GM12892 (cell line): ENCODE results near the gene PIM1. TPM values are rescaled to one million over a fixed set of nuclear protein-coding genes. Genes with fewer than 3 reads are reported as not detected.
"Not testable (repeated sequence)": the region's sequence is repeated elsewhere in the genome, so short reads cannot be mapped to it uniquely, and the experiment has no call there.

Experiments
- DNase-seq: peaks from one replicate; pipeline ENCODE4 v3.0.0; 2011; ENCODE audit not compliant: insufficient read length
- FAIRE-seq: peaks from 2 replicates; lab custom pipeline; 2011; peaks lifted over from hg19 to GRCh38; lab: Jason Lieb, UNC
- POLR2A ChIP-seq: IDR thresholded peaks from 2 replicates; pipeline ENCODE4 v1.6.1; 2011; ENCODE audit warnings: low read depth, low read length, control low read depth
- POLR2AphosphoS5 ChIP-seq: IDR thresholded peaks from 2 replicates; pipeline ENCODE4 v1.6.1; 2011; ENCODE audit warnings: low read depth, low read length, control low read depth
- TAF1 ChIP-seq: IDR thresholded peaks from 2 replicates; pipeline ENCODE4 v1.6.1; 2011; ENCODE audit warnings: low read depth, mild to moderate bottlenecking, control low read depth, low read length, borderline replicate concordance
- polyA plus RNA-seq: library from polyadenylated mRNA; unstranded; fragments of >200 nt; gene quantifications from one replicate; pipeline ENCODE4 v1.2.1, GENCODE V29; 2012; ENCODE audit warnings: missing spikeins, inconsistent platforms; ENCODE audit not compliant: missing spikeins

PIM1 gene
- polyA plus RNA-seq, result 8.3 TPM

DNA sequence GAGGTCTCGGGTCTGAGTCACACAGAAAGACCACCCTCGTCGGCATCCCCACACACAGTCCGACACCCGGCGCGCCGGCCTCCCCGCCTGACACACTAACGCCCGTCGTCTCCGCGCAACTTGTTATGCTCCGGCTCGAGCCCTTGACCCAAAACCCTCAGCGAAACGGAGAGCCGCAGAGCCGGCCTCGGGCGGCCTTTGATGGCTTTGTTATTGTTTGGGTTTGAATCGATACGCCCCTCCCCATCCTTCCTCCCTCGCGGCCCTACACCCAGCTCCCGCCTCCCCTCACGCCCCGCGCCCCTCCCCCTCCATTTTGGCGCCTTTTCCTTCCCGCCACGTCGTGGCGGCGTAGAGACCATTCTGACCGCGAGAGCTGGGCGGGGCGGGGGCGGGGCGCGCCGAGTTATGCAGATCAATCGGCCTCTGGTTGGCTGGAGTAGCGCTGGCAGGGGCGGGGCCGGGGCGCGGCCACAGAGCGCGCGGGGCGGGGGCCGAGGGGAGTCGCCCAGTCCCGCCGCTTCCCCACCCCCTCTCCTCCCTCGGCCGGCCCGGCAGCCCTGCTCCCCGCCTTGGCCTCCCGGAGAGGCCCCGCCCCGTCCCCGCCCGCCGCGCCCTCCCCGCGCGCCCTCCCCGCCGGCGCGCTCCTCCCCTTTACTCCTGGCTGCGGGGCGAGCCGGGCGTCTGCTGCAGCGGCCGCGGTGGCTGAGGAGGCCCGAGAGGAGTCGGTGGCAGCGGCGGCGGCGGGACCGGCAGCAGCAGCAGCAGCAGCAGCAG lies at the start of gene PIM1:
PIM1 (plus strand) TSS at position 657 of the 777 bp plus-strand sequence. CDS start 424 bp downstream, outside the sequence.
- TF ChIP-seq POLR2AphosphoS5 (no peak), TAF1 (no peak; the same call in 1 of the 2 replicates), POLR2A (no peak)
- FAIRE-seq (peak; percentile 91), DNase-seq (peak; percentile 92)

DNA sequence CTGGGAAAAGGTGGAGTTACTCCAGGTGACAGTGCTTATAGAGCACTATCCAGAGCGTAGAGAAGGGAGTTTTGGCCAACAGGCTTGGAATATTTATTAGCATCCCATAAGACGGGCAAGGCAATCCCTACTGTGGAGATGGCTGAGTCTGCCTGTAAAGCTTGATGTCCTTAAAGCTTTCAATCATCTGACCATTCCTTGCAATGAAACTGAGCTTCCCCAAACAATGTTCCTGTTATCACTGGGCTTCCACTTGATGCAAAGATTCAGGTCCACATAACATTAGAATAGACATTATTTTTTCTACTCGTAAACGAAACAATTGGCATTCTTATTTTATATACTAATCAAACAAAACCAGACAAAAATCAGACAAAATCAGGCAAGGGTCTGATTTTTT lies 48.4 kb upstream of the PIM1 start:
- DNase-seq (no peak), FAIRE-seq (no peak)
- TF ChIP-seq TAF1, result no peak
- no peak for TF ChIP-seq POLR2A
- TF ChIP-seq POLR2AphosphoS5, result no peak

DNA sequence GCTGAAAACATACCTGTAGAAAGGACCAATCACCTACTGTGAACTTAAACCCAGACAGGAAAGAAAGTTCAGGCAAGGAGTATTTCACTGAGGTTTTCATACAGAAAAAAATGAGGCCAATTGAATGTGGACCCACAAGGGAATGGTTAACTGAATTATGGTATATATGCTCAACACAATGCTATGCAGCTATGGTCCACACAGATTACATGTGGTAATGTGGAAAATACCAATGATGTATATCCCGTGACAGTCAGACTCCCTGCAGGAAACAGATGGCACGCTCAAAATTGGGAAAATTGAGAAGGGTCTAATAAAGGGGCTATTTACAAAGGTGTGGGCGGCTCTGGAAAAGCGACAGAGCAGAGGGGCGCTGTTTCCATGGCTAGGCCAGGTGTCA lies 47.1 kb upstream of the PIM1 start:
- no peak for TF ChIP-seq POLR2A
- TF ChIP-seq TAF1, result no peak
- TF ChIP-seq POLR2AphosphoS5, result no peak
- FAIRE-seq (no peak), DNase-seq (no peak)

DNA sequence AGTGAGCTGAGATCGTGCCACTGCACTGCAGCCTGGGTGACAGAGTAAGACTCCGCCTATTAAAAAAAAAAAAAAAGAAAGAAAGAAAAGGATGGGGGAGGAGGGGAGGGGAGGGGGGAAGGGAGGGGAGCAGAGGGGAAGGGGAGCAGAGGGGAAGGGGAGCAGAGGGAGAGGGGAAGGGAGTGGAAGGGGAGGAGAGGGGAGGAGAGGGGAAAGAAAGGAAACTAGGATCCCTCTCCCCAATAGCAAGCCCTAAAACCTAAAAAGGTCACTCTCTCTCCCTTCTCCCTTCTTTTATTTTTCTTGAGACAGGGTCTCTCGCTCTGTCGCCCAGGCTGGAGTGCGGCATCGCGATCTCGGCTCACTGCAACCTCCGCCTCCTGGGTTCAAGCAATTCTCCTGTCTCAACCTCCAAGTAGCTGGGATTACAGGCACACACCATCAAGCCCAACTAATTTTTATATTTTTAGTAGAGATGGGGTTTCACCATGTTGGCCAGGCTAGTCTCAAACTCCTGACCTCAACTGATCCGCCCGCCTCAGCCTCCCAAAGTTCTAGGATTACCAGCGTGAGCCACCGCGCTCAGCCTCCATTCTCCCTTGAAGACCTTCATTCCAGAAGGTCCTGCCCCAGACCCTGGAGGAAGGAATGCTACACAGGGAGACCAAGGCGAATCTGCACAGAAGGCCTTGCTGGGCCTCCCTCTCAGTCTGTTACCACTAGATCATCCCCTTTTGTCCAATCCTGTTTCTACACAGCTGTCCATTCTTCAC lies 45.8 kb upstream of the PIM1 start:
- no peak for TF ChIP-seq POLR2A
- FAIRE-seq (no peak), DNase-seq (no peak)

DNA sequence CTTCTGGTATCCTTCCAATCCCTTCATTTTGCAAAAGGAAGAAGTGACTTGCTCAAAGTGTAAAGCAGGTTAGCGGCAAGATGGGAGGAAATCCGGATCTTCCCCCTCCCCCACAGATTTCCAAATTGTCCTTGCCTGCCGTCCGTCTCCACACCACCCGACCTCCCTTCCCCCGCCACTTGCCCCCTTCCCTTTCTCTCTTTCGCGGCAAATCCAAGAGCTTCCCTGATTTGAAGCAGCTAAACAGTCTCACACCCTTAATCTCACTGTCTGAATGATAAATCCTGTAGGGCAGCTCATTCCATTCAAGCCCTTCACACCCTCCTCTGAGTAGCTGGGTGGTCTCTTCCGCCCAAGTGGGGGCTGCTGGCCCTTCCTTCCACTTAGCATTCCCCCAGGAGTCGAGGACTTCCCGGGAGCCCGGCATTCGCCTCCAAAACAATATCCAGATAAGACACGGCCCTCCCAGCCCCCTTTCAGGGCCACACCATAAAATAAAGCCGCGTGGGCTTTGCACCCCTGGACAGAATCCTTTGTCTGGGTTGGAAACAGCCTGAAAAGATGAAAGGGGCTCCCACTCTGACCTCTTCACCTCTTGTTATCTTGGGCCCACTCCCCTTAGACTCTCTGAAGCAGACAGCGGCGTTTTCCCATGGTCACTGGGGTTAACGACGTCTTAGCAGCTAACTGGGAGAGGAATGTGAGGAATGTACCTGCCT lies 44.0 kb upstream of the PIM1 start:
- FAIRE-seq (no peak), DNase-seq (no peak)
- TF ChIP-seq POLR2AphosphoS5, result no peak
- TF ChIP-seq TAF1, result no peak
- no peak for TF ChIP-seq POLR2A

DNA sequence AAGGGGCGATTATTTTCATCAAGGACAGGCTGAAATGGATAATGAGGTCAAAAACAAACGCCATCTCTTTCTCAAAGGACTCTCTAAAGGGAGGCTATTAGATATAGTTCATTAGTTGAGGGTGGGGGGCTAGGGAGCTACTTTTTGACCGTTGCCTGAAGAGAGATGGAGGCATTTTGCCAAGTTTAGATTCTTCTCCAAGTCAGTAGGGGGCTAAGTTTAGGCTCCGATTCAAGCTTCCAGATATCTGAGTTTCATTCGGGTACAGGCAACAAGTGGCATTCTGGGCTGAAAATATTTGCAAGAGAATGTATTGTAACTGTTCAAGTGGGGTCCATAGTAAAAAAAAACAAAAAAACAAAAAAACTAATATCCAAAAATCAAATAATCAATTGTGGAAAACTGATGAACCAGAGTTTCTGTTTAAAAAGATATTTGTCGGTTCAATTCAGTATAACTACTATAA lies 43.4 kb upstream of the PIM1 start:
- FAIRE-seq, result no peak

DNA sequence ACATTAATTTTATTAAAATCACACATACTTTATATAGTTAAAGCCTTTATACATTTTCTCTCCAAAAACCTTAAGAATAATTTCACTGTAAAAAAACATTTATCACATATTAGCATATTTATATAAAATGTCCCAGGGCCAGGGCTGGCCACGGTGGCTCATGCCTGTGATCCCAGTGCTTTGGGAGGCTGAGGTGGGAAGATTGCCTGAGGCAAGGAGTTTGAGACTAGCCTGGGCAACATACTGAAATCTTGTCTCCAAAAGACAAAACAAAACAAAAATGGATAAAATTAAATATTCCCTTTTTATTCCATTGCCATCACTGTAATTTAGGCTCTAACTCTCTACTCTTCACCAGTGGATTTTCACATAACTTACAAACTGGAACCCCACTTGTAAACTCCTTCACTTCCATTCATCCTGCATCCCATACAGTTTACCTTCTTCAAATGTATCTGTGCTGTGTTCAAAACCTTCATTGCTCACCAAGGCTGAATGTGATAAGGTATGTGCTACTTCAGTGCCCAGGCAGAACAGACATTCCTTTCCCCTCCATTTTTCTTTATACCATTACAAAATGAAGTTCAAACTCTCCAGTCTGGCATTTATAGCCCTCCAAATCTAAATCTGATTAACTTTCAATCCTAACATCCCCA lies 42.9 kb upstream of the PIM1 start:
- DNase-seq, result no peak
- no peak for TF ChIP-seq TAF1
- no peak for TF ChIP-seq POLR2A
- TF ChIP-seq POLR2AphosphoS5, result no peak
- FAIRE-seq, result no peak

More for the DNA sequence above, 43.4 kb upstream of the PIM1 start:
- TF ChIP-seq POLR2A (no peak), TAF1 (no peak), POLR2AphosphoS5 (no peak)
- no peak for DNase-seq

DNA sequence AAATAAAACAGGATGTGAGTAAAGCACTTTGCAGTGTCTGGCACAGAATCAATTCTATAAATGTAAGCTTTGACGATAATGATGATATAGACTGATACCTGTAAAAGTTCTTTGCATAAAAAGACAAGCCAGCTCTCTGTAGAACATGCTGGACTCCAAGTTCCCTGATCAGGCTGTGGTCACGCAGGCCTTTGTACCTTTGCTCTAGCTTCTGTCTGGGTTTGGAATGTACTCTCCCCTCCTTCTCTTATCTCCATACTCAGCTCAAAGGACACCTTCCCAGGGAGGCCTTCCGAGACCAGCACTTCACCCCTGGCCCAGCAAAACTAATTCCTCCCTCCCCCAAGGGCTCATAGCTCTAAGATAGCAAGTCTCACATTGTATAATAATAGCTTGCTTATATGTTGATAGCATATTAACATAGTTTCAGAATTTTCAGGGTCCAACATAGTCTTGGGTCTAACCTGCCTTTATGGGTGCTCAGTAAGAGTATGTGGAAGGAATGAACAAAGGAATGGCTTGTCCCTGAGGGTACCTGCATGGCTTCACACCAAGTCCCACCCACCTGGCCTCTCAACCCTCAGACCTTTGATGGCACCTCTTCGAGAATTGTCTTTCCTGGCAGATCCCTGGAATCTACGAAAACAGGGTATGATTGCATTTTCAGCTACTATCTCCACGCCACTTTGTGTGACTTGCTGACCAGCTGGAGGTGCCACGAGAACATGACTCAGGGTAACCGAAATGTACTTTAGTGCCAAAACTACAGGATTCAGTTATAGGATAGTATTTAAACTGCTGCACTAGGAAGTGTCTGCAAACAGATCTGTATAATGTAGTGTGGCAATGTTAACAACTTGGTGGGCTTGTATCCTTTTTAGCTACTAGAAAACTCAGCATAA lies 41.7 kb upstream of the PIM1 start:
- DNase-seq, result no peak
- FAIRE-seq, result no peak
- TF ChIP-seq POLR2A, result no peak
- no peak for TF ChIP-seq TAF1
- no peak for TF ChIP-seq POLR2AphosphoS5

DNA sequence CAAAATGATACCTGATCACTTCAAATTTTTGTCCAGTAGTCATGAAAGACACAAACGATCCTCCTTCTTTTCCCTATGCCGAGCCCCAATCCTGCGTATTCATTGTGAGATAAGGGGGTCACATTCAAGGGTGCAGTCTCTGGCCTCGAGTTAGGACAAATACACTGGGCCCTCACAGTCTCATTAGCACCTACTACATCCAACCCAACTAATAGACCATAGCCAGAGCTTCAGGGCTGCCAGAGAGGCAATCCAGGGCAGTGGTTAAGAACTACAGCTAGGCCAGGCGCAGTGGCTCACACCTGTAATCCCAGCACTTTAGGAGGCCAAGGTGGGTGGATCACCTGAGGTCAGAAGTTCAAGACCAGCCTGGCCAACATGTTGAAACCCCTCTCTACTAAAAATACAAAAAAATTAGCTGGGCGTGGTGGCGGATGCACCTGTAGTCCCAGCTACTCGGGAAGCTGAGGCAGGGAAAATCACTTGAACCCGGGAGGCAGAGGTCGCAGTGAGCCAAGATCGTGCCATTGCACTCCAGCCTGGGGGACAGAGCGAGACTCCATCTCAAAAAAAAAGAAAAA lies 41.0 kb upstream of the PIM1 start:
- not testable (repeated sequence) for DNase-seq, FAIRE-seq

DNA sequence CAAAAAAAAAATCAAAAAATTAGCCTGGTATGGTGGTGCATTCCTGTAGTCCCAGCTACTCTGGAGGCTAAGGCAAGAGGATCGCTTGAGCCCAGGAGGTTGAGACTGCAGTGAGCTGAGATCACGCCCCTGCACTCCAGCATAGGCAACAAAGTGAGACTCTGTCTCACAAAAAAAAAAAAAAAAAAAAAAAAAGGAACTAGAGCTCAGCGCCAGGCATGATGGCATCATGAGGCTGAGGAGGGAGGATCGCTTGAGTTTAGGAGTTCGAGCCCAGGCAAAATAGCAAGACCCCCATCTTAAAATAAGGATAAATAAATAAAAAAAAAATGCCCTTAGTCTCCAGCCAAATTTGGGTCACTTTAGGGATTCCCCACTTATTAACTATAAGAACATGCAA lies 40.4 kb upstream of the PIM1 start:
- TF ChIP-seq POLR2A (no peak), TAF1 (no peak), POLR2AphosphoS5 (no peak)
- no peak for FAIRE-seq
- no peak for DNase-seq

DNA sequence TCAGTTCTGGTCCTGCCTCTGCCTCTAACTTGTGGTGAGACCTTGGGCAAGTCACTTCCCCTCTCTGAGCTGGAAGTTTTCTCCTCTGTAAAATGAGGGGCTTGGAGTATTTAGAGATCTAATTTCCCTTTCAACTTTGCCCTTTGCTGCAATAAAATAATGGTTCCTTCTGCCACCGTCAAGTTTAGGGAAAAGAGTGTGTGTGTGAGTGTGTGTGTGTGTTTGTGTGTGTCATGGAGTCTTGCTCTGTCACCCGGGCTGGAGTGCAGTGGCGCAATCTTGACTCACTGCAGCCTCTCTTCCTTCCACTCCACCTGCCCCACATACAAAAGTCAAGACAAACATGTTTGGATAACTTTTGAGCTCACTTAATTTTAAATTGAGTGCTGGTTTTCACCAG lies 39.2 kb upstream of the PIM1 start:
- FAIRE-seq (no peak), DNase-seq (no peak)
- TF ChIP-seq POLR2AphosphoS5, result no peak
- TF ChIP-seq POLR2A, result no peak
- TF ChIP-seq TAF1, result no peak
